Gastroesophageal sphincter (tissue), 3 donors: Measurements from ENCODE around the gene FBXL19.

ENCODE experiments used
- POLR2A ChIP-seq, 2 donors: fragments of 450-650 bp; IDR thresholded peaks; one replicate each; pipeline ENCODE4 v1.6.1; 2017; ENCODE audit warnings: antibody characterized with exemption in 2 of 2, mild to moderate bottlenecking in 2 of 2, moderate library complexity in 1 of 2
- TF ChIP-seq, protein P1 (sequence below), 4 experiments: fragments of 200-600 bp in 2 of 4; fragments of 450-650 bp in 2 of 4; sonication (generic) in 1 of 4; IDR thresholded peaks; one replicate each; pipeline ENCODE4 v1.5.1; 2017 to 2019; ENCODE audit warnings: antibody characterized with exemption in 4 of 4, mild to moderate bottlenecking in 2 of 4, moderate library complexity in 2 of 4

DNA sequence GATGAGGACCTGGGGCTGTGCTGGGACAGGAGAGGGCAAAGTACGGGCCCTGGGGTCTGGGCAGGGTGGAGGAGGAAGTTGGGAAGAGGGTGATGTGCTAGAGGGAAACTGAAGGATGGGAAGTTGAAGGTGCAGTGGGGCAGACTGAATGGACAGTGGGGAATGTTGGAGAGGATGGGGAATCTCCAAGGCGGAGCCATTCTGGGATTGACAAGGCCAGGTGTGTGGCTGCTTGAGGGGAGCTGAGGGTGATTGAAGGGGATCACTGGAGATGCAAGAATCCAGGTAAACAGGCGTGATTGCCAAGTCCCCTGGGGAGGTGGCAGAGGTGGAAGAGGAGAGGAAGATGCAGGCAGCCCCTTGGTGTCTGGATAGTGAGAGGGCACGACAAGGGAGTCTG, 53.1 kb downstream of the FBXL19 start:
- no peak for TF ChIP-seq POLR2A (IDR thresholded peaks at IDR 0.05)
- TF ChIP-seq, protein P1, sequence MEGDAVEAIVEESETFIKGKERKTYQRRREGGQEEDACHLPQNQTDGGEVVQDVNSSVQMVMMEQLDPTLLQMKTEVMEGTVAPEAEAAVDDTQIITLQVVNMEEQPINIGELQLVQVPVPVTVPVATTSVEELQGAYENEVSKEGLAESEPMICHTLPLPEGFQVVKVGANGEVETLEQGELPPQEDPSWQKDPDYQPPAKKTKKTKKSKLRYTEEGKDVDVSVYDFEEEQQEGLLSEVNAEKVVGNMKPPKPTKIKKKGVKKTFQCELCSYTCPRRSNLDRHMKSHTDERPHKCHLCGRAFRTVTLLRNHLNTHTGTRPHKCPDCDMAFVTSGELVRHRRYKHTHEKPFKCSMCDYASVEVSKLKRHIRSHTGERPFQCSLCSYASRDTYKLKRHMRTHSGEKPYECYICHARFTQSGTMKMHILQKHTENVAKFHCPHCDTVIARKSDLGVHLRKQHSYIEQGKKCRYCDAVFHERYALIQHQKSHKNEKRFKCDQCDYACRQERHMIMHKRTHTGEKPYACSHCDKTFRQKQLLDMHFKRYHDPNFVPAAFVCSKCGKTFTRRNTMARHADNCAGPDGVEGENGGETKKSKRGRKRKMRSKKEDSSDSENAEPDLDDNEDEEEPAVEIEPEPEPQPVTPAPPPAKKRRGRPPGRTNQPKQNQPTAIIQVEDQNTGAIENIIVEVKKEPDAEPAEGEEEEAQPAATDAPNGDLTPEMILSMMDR (IDR thresholded peaks at IDR 0.05) = no peak
